HG02870 (cell line): ENCODE results near the gene PTPRB.

Experiments used
- ATAC-seq: cut with Tn5 transposase; IDR thresholded peaks from one replicate; pipeline ENCODE4 v1.9.1; 2021; ENCODE audit warnings: mild to moderate bottlenecking, moderate library complexity; ENCODE audit not compliant: unreplicated experiment

PTPRB gene

GRCh38 chr12:70598467-70599193 lies 38.6 kb downstream of the PTPRB start:
- no peak for ATAC-seq

- ATAC-seq = no peak
These were observed 44.6 kb downstream of the PTPRB start for GRCh38 chr12:70592664-70593063.

- ATAC-seq = no peak
These were observed 46.5 kb downstream of the PTPRB start for GRCh38 chr12:70590549-70591226.

- ATAC-seq = peak; percentile 94
These were observed 47.2 kb downstream of the PTPRB start for GRCh38 chr12:70590051-70590450.

GRCh38 chr12:70584332-70584731 lies 52.9 kb downstream of the PTPRB start:
- ATAC-seq = no peak

- ATAC-seq = no peak
These were observed 54.0 kb downstream of the PTPRB start for GRCh38 chr12:70583251-70583650.

- ATAC-seq = peak; percentile 66
These were observed 56.0 kb downstream of the PTPRB start for GRCh38 chr12:70581208-70581607.

GRCh38 chr12:70577283-70577634 lies 60.0 kb downstream of the PTPRB start:
- no peak for ATAC-seq

- peak; percentile 55 for ATAC-seq
These were observed 60.6 kb downstream of the PTPRB start for GRCh38 chr12:70576341-70577282.

GRCh38 chr12:70571705-70572268 lies 65.4 kb downstream of the PTPRB start:
- ATAC-seq = no peak

GRCh38 chr12:70571029-70571428 lies 66.2 kb downstream of the PTPRB start:
- ATAC-seq = no peak

GRCh38 chr12:70561550-70561949 lies 75.7 kb downstream of the PTPRB start:
- no peak for ATAC-seq

- no peak for ATAC-seq
These were observed 76.6 kb downstream of the PTPRB start for GRCh38 chr12:70560671-70561070.

GRCh38 chr12:70559390-70559789 lies 77.8 kb downstream of the PTPRB start:
- ATAC-seq = no peak

- no peak for ATAC-seq
These were observed 79.5 kb downstream of the PTPRB start for GRCh38 chr12:70557583-70558191.

GRCh38 chr12:70556179-70556869 lies 80.9 kb downstream of the PTPRB start:
- no peak for ATAC-seq

GRCh38 chr12:70555081-70555480 lies 82.1 kb downstream of the PTPRB start:
- no peak for ATAC-seq

- no peak for ATAC-seq
These were observed 83.8 kb downstream of the PTPRB start for GRCh38 chr12:70553391-70553859.

- no peak for ATAC-seq
These were observed 85.5 kb downstream of the PTPRB start for GRCh38 chr12:70551731-70552130.

GRCh38 chr12:70550180-70550577 lies 87.0 kb downstream of the PTPRB start:
- ATAC-seq = no peak
